ENCODE data around the gene ITPR1.

- TF ChIP-seq POLR2A (IDR thresholded peaks at IDR 0.05; ENCODE audit: extremely low read depth, insufficient read length) (no peak), CTCF (IDR thresholded peaks at IDR 0.05; ENCODE audit: low read depth, low read length) (no peak)
Observed at GRCh38 chr3:4831580-4831950, 338.4 kb downstream of the ITPR1 start.

Data from NB4 (cell line).